Measurements from ENCODE around the gene GOLGA8B.
"Not testable (repeated sequence)": the region's sequence is repeated elsewhere in the genome, so short reads cannot be mapped to it uniquely, and the experiment has no call there.

GOLGA8B gene

GRCh38 chr15:34597316-34597715, 13.9 kb upstream of the GOLGA8B start:
- DNase-seq: no peak

- DNase-seq: no peak
These were observed 10.9 kb upstream of the GOLGA8B start for GRCh38 chr15:34594361-34594760.

- DNase-seq: no peak
These were observed 7.9 kb upstream of the GOLGA8B start for GRCh38 chr15:34591306-34591705.

- peak; percentile 57 for DNase-seq
These were observed 4.7 kb upstream of the GOLGA8B start for GRCh38 chr15:34588046-34588674.

GRCh38 chr15:34585966-34586365, 2.5 kb upstream of the GOLGA8B start:
- DNase-seq: not testable (repeated sequence)

GRCh38 chr15:34584996-34585395, 1.5 kb upstream of the GOLGA8B start:
- DNase-seq: no peak

- no peak for DNase-seq
These were observed 848 bp upstream of the GOLGA8B start for GRCh38 chr15:34584330-34584668.

GRCh38 chr15:34582461-34583371, 735 bp downstream of the GOLGA8B start:
- DNase-seq: peak; percentile 6

- not testable (repeated sequence) for DNase-seq
These were observed 1.6 kb downstream of the GOLGA8B start for GRCh38 chr15:34581687-34582460.

- no peak for DNase-seq
These were observed 2.4 kb downstream of the GOLGA8B start for GRCh38 chr15:34581043-34581365.

GRCh38 chr15:34580251-34581042, 3.0 kb downstream of the GOLGA8B start:
- not testable (repeated sequence) for DNase-seq

GRCh38 chr15:34578283-34578674, 5.2 kb downstream of the GOLGA8B start:
- no peak for DNase-seq

- not testable (repeated sequence) for DNase-seq
These were observed 5.7 kb downstream of the GOLGA8B start for GRCh38 chr15:34577658-34578282.

- not testable (repeated sequence) for DNase-seq
These were observed 8.4 kb downstream of the GOLGA8B start for GRCh38 chr15:34575035-34575434.

GRCh38 chr15:34572921-34573320, 10.5 kb downstream of the GOLGA8B start:
- not testable (repeated sequence) for DNase-seq

GRCh38 chr15:34572019-34572641, 11.3 kb downstream of the GOLGA8B start:
- DNase-seq: not testable (repeated sequence)

- not testable (repeated sequence) for DNase-seq
These were observed 13.6 kb downstream of the GOLGA8B start for GRCh38 chr15:34569670-34570396.

- not testable (repeated sequence) for DNase-seq
These were observed 16.3 kb downstream of the GOLGA8B start for GRCh38 chr15:34567174-34567573.

GRCh38 chr15:34564711-34565110, 18.7 kb downstream of the GOLGA8B start:
- DNase-seq: not testable (repeated sequence)

- not testable (repeated sequence) for DNase-seq
These were observed 22.6 kb downstream of the GOLGA8B start for GRCh38 chr15:34560814-34561213.

- DNase-seq: not testable (repeated sequence)
These were observed 23.7 kb downstream of the GOLGA8B start for GRCh38 chr15:34559764-34560163.
